HG03135 (cell line): ENCODE measurements around the gene CEACAM18.
"Not testable (repeated sequence)": the region's sequence is repeated elsewhere in the genome, so short reads cannot be mapped to it uniquely, and the experiment has no call there.

ENCODE experiments used
- ATAC-seq: cut with Tn5 transposase; IDR thresholded peaks from one replicate; pipeline ENCODE4 v1.9.1; 2021; ENCODE audit warnings: mild to moderate bottlenecking, moderate library complexity; ENCODE audit not compliant: unreplicated experiment

Gene CEACAM18

DNA sequence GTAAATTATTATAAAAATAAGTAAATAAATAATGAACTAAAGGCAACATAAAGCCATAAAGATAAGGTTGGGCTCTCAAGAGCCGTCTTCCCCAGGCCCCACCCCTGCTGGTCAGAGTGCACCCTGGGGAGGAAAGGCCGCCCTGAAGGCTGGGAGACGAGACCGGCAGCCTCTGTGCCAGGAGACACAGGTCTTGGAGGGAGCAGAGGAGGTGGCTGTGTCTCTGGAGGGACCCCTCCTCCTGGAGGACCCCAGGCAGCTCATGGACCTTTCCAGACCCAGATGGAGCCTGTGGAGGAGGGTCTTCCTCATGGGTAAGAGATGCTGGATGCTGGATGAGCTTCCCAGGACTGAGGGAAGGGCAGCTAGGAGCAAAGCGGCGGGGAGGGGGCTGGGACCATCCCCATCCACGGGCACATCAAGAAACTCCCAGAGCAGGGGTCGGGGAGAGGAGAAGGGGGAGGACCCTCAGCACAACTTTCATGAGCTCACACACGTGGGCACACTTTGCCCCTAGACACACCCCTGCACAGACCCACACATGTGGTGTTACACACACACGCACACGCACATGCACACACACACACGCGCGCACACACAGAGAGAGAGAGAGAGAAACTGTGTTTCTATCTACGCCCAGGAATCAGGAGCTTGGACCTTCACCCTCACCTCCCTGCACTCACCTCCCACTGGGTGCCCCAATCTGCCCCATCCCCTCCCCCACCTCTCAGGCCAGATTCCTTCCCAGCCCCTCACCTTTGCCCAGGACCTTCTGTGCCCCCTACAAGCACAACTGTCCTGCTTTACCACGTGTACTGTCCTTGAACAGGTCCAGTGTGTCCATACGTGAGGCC lies at the start of gene CEACAM18:
TSS of gene CEACAM18 (plus strand) at position 159 of the 854 bp plus-strand sequence.
- no peak for ATAC-seq

DNA sequence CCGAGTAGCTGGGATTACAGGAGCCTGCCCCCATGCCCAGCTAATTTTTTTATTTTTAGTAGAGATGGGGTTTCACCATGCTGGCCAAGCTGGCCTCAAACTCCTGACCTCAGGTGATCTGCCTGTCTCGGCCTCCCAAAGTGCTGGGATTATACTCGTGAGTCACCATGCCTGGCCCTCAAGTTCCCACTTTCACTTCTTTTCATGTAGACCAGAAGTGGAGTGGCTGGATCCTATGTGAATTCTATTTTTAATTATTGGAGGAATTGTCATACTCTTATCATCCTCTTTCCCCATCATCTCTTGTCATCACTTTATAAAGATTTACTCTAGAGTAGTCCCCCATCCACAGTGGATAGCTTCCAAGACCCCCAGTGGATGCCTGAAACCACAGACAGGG lies 48.1 kb upstream of the CEACAM18 start:
- no peak for ATAC-seq

DNA sequence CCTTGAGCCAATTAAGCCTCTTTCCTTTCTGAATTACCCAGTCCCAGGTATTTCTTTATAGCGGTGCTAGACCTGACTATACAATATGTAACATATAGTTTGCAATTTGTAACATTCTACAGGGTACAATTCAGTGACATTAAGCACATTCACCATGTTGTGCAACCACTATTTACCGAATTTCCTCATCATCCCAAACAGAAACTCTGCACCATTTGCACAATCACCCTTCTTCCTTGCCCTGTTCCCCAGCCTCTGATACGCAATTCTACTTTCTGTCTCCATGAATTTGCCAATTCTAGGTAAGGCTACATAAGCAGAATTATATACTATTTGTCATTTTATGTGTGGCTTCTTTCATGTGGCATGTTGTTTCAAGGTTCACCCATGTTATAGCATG lies 47.2 kb upstream of the CEACAM18 start:
- ATAC-seq: no peak

DNA sequence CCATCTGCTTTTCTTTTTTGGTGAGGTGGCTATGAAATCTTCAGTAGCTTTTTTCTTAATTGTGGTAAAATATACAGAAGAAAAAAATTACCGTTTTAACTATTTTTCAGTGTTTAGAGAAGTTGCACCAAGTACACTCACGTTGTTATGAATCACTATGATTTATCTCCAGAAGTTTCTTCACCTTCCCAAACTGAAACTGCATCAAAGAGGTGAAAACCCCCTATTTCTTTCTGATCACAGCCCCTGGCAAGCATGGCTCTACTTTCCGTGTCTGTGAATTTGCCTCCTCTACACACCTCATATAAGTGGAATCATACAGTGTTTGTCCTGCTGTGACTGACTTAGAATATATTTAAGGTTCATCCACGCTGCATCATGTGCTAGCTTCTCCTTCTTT lies 45.3 kb upstream of the CEACAM18 start:
- ATAC-seq: no peak

DNA sequence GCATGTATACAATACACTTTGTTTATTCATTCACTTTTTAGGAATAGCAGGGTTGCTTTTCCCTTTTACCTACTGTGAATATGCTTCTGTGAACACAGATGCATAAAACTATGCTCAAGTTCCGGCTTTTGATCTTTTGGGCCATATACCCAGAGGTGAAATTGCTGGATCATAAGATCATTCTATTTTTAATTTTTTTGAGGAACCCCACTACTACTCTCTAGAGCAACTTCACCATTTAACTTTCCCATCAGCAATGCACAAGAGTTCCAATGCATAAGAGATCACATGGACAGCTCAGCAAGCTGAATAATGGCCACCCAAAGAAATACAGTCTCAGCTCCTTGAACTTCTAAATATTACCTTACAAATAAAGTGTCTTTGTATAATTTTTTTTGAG lies 43.9 kb upstream of the CEACAM18 start:
- ATAC-seq: no peak

DNA sequence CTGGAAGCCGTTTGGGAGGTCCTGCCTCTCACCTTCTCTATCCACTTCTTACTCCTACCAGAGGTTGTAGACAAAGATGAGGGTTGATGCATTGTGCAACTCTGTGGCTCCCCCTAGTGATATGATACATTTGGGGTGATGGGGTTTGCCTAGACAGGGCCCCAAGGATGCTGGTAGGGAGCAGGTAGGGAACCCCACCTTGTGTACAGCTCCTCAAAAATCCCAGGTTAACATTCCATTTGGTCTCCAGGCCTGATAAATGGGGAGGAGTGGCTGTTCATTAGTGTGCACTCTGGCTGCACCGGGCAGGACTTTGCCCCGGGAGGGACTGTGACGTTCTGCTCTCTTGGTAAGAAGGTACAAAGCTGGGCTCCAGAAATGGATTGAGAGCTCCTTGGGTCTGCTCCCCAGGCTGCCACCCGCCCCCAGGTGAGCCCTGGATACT lies 39.3 kb upstream of the CEACAM18 start:
- ATAC-seq: no peak

DNA sequence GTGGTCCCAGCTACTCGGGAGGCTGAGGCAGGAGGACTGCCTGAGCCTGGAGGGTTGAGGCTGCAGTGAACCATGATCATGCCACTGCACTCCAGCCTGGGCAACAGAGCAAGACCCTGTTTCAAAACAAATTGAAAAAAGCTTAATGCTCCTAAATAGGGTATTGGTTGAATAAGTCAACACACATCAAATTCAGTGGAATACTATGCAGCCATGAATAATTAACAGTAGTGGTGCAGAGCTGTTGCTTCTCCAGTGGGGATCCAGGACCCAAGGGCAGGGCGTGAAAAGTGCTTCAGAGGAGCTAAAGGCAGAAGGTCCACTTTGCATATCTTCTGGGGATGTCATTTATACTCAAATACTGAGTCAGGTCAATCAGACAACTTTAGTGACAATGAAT lies 38.3 kb upstream of the CEACAM18 start:
- ATAC-seq: no peak

DNA sequence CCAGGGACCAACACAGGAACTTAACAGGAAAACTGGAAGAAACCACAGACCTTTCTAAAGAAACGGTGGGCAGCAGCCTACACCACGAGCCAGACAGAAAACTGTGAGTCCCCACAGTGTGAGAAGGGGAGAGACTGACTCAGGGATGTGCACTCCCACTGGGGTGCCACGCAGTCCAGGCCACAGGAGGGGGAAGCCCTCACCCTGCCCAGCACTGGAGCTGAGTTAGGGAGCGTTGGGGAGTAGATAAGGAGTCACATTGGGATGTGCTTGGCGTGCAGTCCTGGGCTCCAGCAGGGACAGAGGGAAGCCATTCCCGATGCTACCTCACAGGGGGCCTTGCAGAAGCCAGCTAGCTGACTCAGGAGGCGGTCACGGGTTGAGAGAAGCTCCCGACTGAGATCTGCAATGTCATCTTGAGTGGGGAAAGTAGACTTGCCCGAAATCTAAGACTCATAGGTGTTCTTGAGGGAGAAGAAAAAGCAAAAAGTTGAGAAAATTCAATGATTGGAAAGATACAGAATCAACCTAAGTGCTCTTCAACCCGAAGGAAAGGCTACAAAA lies 37.4 kb upstream of the CEACAM18 start:
- ATAC-seq: peak; percentile 17

DNA sequence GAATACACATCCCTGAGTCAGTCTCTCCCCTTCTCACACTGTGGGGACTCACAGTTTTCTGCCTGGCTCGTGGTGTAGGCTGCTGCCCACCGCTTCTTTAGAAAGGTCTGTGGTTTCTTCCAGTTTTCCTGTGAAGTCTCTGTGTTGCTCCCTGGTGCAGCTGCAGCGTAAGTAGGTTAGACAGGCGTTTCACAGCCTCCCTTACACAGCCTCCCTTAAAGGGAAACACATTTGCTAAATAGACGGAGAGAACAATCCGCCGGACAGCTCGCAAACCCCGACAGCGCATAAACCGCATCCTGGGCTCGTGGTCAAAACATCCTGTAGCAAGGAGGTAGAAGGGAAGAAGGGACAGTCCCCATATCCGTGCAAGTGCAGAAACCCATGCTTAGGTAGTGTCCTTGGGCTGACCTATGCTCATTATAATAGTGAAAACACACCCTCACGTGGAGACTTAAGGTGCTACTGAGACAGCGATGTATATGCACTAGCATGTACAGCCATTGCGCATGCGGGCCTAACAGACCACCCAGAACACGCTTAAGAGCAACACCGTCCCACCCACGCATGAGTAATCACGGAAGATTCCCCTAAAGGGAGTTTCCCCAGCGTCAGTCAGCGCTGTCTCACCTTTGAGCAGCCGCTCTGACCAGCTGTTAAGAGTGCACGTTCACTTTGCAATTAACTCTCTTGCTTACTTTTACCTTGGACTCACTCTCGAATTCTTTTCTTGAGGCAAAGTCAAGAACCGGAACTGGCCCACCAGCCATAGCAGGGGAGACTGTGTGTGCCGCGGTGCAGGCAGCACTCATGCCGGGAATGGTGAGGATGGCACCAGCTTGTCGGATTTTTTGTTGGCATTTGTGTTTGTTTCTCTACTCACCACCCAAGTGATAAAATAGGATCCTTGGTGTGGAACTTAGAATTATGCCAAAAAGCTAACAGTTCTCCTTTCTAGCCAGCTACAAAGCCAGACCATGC lies 36.6 kb upstream of the CEACAM18 start:
- ATAC-seq: peak; percentile 95

DNA sequence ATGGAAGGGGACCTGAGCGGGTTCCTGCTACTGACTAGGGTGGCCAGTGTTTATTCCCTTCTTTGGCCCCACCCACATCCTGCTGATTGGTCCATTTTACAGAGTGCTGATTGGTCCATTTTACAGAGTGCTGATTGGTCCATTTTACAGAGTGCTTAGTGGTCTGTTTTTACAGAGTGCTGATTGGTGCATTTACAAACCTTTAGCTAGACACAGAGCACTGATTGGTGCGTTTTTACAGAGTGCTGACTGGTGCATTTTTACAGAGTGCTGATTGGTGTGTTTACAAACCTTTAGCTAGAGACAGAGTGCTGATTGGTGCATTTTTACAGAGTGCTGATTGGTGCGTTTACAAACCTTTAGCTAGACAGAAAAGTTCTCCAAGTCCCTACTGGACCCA lies 30.8 kb upstream of the CEACAM18 start:
- not testable (repeated sequence) for ATAC-seq

DNA sequence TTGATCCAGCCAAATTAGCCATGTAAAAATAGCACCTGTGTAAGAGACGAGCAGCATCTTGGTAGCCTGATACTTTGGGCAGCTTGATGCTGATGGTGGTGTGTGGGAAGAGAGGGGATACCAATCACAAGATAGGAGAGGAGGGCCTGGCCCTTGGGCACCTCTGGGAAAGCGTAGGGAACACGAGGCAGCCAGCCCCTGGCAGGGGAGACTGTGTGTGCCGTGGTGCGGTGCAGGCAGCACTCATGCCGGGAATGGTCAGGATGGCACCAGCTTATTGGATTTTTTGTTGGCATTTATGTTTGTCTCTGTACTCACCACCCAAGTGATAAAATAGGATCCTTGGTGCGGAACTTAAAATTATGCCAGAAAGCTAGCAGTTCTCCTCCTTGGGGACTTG lies 30.3 kb upstream of the CEACAM18 start:
- ATAC-seq: no peak

DNA sequence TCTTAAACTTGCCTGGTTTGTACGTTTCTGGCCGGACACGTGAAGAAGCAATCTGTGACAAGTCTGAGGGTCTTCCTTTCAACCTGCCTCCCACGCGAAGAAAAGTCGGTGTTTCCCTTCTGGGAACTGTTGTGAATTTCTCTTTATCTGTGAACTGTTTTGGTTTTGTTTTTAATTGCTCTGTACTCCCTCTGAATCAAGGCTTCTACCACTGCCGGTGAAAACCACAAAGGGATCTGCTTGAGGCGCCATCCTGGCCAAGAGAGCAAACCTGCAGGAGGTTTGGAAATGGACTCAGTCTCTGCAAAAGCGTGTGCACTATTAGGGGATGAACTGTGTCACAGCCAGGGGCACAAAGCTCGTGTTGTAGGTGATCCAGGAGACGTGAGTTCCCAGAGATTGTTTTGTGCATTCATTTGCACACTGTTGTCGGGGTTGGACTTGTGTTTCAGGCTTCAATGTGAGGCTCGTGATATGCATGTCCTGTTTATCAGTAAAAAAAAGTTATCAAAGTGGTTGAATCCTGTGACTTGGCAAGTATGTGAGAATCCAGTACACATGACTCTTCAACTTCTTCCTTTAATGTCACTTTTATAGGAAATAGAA lies 29.8 kb upstream of the CEACAM18 start:
- ATAC-seq: no peak

DNA sequence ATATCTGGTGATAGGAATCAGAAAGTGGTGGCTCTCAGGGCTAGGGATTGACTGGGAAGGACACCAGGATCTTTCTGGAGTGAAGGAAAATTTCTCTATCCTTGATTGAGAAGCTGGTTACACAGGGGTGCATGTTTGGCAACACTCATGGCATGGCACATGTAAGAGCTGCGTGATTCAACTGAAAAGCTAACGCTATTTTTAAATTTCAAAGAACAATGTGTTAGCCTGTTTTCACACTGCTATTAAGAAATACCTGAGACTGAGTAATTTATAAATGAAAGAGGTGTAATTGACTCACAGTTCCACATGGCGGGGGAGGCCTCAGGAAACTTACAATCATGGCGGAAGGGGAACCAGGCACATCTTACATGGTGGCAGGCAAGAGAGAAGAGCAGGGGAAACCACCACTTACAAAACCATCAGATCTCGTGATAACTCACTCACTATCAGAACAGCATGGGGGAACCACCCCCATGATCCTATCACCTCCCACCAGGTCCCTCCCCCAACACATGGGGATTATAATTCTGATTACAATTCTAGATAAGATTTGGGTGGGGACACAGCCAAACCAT lies 27.5 kb upstream of the CEACAM18 start:
- ATAC-seq: no peak

DNA sequence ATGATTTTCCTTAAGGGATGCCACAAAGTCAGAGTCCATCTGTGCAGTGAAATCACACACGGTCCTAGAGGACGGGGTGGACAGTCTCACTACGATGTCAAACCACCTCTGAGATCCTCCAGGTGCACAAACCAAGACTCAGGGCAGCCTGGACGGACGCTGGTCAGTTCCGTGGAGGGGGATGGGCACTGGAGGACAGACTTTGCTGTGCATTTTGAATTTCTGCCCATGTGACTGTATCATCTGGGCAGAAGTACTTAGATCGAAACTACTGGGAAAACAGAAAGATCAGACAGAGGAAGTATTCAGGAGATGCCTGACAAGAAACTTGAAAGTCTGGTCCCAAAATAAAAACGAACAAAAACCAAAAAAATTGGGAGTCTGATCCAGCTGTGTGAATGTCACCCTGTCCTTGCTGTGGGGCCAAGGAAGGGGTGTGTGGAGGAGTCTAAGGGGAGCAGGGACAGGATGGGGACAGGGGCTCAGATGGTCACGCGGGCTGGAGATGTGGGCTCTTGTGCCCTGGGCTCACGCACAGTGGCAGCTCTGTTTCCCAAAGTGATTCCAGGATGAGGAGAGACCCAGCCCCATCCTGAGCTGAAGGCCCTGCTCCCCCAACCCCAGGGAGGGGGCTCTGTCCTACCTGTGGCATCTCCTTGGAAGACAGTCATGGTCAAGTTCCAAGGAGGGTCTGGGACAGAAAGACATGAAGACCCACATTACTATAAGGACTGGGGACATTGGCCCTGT lies 21.6 kb upstream of the CEACAM18 start:
- no peak for ATAC-seq

DNA sequence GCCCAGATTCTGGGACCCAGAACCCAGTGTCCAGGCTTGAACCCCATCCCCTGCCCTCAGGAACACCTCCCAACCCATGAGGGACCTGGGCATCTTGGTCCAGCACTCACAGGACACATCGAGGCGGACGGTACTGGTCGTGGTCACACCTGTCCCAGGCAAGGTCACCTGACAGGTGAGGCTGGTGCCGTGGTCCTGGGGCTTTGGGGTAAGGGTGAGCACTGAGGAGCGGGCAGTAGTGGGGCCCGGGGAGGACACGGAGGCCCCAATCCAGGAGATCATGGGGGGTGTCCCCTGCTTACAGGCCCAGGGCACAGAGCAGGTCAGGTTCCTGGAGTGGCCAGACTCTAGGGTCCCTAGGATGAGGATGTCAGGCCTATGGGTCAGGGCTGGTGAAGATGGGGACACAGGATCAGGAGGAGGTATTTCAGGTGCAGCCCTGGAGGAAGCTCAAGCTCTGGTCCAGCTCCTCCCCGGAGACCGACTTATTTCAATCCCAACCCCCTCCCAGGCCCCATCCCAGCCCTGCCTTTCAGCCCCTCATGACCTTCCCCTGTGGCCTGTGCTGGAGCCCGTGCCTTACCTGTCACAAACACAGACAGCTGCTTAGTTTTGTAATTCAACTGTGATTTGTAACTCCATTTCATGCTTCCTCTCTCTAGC lies 20.9 kb upstream of the CEACAM18 start:
- no peak for ATAC-seq

DNA sequence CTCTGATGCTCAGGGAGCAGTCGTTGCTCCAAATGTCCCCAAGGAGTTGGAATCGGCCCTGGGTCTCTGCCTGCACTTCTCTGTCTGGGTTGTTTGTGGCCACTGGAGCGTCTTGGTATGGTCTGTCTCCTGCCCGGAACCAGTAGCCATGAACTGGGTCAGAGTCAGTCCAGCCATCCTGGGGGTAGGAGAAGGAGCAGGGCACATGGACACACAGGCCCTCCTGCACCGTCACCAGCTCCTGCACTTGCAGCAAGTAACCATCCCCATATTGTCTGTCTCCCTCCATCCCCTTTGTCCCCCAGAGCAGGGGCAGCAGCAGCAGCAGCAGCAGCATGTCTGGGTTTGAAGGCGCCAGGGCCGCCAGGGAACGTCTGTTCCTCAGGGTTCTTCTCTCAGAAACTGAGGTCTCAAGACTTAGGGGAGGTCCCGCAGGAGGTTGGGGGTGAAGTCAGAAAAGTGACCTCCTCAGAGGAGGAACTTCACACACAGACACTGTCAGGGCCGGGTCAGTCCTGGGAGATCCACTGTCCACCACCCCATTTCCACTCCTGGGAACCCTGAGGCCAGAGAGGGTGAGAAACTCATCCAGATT lies 20.2 kb upstream of the CEACAM18 start, which contains the start of gene SIGLEC8:
TSS of gene SIGLEC8 (minus strand) at position 404 of the 595 bp plus-strand sequence. CDS start at position 337, 67 bp downstream.
- no peak for ATAC-seq

DNA sequence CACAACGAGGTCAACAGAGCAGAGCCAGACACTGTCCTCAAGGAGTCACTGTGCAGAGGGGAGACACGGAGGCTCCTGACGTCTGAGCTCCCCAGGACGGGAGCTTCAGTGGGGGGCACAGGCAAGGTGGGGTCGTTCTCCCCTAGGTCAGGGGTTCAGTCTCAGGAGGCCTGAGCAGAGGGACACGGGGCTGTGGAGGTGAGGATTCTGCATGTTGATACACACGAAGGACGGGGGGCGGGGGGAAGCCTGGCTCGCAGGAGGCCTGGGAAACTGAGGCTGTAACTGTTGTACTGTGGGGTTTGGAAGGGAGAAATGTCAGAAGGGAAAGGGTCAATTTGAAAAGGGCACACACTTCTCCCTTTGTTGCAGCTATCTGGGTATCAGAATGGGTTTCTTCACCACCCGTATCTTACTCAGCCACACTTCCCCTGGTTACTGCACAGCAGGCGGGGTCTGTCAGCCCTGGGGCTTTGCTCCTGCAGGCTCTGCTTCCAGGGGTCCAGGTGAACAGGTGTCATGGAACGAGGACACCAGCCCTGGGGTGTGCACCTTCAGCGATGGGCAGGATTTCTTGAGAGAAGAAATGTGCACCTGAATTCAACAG lies 19.3 kb upstream of the CEACAM18 start:
- no peak for ATAC-seq
